ENCODE data around the gene ECHS1. TPM values are rescaled to one million over a fixed set of nuclear protein-coding genes. Genes with fewer than 3 reads are reported as not detected.

Gene ECHS1
- total and polyA plus RNA-seq, 2 experiments from 2014 or later: 82.2 to 150 TPM

DNA sequence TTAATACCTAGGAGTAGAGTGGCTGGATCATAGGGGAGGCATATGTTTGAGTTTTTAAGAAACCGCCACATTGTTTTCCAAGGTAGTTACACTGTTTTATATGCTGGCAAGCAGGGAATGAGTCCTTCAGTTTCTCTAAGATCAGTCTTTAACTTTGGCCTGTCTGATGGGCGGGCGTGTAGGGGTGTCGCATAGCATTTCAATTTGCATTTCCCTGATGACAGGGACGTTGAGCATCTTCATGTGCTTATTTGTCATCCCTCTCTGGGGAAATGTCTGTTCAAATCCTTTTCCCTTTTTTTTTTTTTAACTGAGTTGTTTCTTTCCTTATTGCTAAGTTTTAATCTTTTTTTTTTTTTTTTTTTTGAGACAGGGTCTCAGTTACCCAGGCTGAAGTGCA lies 30.6 kb upstream of the ECHS1 start:
- Histone ChIP-seq H3K9me3 (ENCODE audit: low read depth) (no peaks in the 10 kb centered on the region), H3K9me2 (ENCODE audit: insufficient read depth) (no peaks in the 10 kb centered on the region), H3K36me3 (ENCODE audit: low read depth) (peaks cover 14% of the 10 kb centered on the region; the same call in 1 of the 2 replicates), H3K4me2 (ENCODE audit: unreplicated experiment) (no peak overlapping the region), H3K27ac (no peak overlapping the region), H3F3A (ENCODE audit: insufficient read depth) (peaks cover 28% of the 10 kb centered on the region), H3K9ac (no peak overlapping the region), H4K20me1 (ENCODE audit: insufficient read depth) (peaks cover 12% of the 10 kb centered on the region), H3K4me3 (no peak overlapping the region), H3K79me2 (ENCODE audit: insufficient read depth) (peaks cover 43% of the 10 kb centered on the region), H3K27me3 (replicated peaks; ENCODE audit: insufficient read depth) (no peaks in the 10 kb centered on the region), H2AFZ (no peak overlapping the region), H3K4me1 (ENCODE audit: insufficient read depth) (peaks cover 18% of the 10 kb centered on the region)
- in situ Hi-C loops (cut with MboI): no loop called here
- TF ChIP-seq EZH2phosphoT487 (IDR thresholded peaks at IDR 0.05; ENCODE audit: insufficient read depth, low read depth) (no peak), EZH2 (IDR thresholded peaks at IDR 0.05; ENCODE audit: insufficient read depth, poor library complexity, severe bottlenecking) (no peak)
- DNase-seq: no peak
- WGBS, 2 experiments (ENCODE audit: low coverage in 1 of 2, low lambda C conversion rate in 2 of 2, missing lambda C conversion rate in 2 of 2): 83 to 88% methylated on average over 5 of the region's 5 CpGs

DNA sequence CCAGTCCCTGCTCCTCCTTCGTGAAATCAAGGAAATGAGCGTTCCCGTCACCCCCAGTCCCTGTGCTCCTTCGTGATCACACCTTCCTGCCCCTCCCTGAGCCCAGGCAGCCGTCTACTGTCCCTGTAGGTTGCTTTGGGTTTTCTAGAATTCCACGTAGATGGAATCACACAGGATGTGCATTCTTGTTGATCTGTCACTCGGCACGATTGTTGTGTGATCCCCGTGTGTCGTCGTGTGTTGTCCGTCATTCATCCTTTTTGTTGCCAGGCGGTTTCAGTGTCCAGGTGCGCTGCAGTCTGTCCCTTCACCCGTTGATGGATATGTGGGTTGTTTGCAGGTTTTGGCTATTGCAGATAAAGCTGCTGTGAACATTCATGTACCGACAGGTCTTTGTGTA lies 30.2 kb upstream of the ECHS1 start:
- H3K4me2 ChIP-seq (ENCODE audit: unreplicated experiment): no peak overlapping the region
- peaks cover 11% of the 10 kb centered on the region for H4K20me1 ChIP-seq (ENCODE audit: insufficient read depth)
- DNase-seq: no peak
- no peak for TF ChIP-seq EZH2 (IDR thresholded peaks at IDR 0.05; ENCODE audit: insufficient read depth, poor library complexity, severe bottlenecking)
- TF ChIP-seq EZH2phosphoT487 (IDR thresholded peaks at IDR 0.05; ENCODE audit: insufficient read depth, low read depth): no peak
- H3K27me3 ChIP-seq (replicated peaks; ENCODE audit: insufficient read depth): no peaks in the 10 kb centered on the region
- H3K4me1 ChIP-seq (ENCODE audit: insufficient read depth): peaks cover 18% of the 10 kb centered on the region
- no peak overlapping the region for H3K9ac ChIP-seq
- no peaks in the 10 kb centered on the region for H3K9me2 ChIP-seq (ENCODE audit: insufficient read depth)
- H2AFZ ChIP-seq: no peak overlapping the region
- no peaks in the 10 kb centered on the region for H3K9me3 ChIP-seq (ENCODE audit: low read depth)
- no peak overlapping the region for H3K27ac ChIP-seq
- 87 to 89% methylated on average over 16 of the region's 16 CpGs for WGBS, 2 experiments (ENCODE audit: low coverage in 1 of 2, low lambda C conversion rate in 2 of 2, missing lambda C conversion rate in 2 of 2)
- H3F3A ChIP-seq (ENCODE audit: insufficient read depth): peaks cover 28% of the 10 kb centered on the region
- H3K36me3 ChIP-seq (ENCODE audit: low read depth): peaks cover 12% of the 10 kb centered on the region; the same call in 1 of the 2 replicates
- H3K4me3 ChIP-seq: no peak overlapping the region
- H3K79me2 ChIP-seq (ENCODE audit: insufficient read depth): peaks cover 43% of the 10 kb centered on the region
- in situ Hi-C loops (cut with MboI): no loop called here

DNA sequence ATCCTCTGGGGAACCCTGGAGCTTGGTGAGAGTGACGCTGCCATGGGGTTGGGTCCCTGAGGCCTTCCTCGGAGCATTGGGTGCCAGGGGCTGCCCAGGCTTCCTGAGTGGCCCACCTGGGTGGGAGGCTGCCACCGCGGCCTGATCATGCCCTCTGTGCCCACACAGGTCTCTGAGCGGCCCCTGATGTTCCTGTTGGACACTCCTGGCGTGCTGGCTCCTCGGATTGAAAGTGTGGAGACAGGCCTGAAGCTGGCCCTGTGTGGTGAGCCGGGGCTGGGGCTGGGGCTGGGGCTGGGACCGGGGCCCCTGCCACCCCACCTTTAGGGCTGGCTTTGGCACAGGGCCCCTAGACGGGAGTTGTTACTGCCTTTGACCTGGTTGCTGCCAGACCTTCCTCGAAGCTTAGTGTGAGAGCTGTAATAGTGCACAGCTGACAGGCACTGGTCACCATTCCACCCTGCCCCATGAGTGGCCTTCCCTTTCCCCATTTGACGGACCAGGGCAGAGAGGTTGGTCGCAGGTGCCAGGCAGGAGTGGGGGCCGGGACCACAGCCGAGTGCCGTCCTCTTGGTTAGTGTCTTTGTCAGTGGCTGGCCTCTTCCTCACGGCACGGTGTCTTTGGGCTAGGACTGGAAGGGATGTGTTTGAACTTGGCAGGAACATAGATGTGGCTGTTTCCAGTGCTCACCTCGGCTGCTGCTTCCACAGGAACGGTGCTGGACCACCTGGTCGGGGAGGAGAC lies 29.0 kb upstream of the ECHS1 start:
- peaks cover 10% of the 10 kb centered on the region; the same call in 1 of the 2 replicates for H3K36me3 ChIP-seq (ENCODE audit: low read depth)
- in situ Hi-C loops (cut with MboI): no loop called here
- WGBS, 2 experiments (ENCODE audit: low coverage in 1 of 2, low lambda C conversion rate in 2 of 2, missing lambda C conversion rate in 2 of 2): 95 to 100% methylated on average over 15 to 21 of the region's 21 CpGs

DNA sequence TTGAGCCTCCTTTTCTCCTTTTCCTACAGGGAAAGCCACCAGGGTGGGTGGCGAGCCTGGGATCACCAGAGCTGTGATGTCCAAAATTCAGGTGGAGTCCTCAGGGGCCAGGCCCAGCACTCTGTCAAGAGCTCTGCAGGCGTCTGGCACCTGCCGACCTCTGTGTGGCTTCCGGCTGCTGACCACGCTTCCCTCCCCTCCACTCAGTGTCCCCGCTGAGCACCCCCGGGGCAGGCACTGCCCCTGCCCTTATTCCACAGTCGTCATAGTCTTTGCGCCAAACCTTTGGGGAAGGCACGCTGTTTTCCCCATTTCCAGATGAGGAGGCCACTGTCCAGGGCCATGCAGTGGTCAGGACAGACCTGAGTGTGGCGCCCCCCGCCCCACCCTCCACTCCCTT lies 28.3 kb upstream of the ECHS1 start:
- Histone ChIP-seq H2AFZ (no peak overlapping the region), H3K36me3 (ENCODE audit: low read depth) (peaks cover 10% of the 10 kb centered on the region; the same call in 1 of the 2 replicates), H3F3A (ENCODE audit: insufficient read depth) (peaks cover 22% of the 10 kb centered on the region), H3K4me2 (ENCODE audit: unreplicated experiment) (no peak overlapping the region), H3K4me1 (ENCODE audit: insufficient read depth) (peaks cover 18% of the 10 kb centered on the region), H3K27me3 (replicated peaks; ENCODE audit: insufficient read depth) (no peaks in the 10 kb centered on the region), H4K20me1 (ENCODE audit: insufficient read depth) (peaks cover 6% of the 10 kb centered on the region; the same call in 1 of the 2 replicates), H3K9me2 (ENCODE audit: insufficient read depth) (no peaks in the 10 kb centered on the region), H3K79me2 (ENCODE audit: insufficient read depth) (peaks cover 43% of the 10 kb centered on the region), H3K27ac (no peak overlapping the region), H3K4me3 (no peak overlapping the region), H3K9ac (no peak overlapping the region), H3K9me3 (ENCODE audit: low read depth) (no peaks in the 10 kb centered on the region)
- DNase-seq: no peak
- in situ Hi-C loops (cut with MboI): no loop called here
- TF ChIP-seq EZH2phosphoT487 (IDR thresholded peaks at IDR 0.05; ENCODE audit: insufficient read depth, low read depth) (no peak), EZH2 (IDR thresholded peaks at IDR 0.05; ENCODE audit: insufficient read depth, poor library complexity, severe bottlenecking) (no peak)
- WGBS, 2 experiments (ENCODE audit: low coverage in 1 of 2, low lambda C conversion rate in 2 of 2, missing lambda C conversion rate in 2 of 2): 99 to 100% methylated on average over 10 to 12 of the region's 12 CpGs

More for the DNA sequence above, 29.0 kb upstream of the ECHS1 start:
- Histone ChIP-seq H3K4me1 (ENCODE audit: insufficient read depth) (peaks cover 18% of the 10 kb centered on the region), H3F3A (ENCODE audit: insufficient read depth) (peaks cover 25% of the 10 kb centered on the region), H3K79me2 (ENCODE audit: insufficient read depth) (peaks cover 43% of the 10 kb centered on the region), H3K4me2 (ENCODE audit: unreplicated experiment) (no peak overlapping the region), H4K20me1 (ENCODE audit: insufficient read depth) (peaks cover 6% of the 10 kb centered on the region; the same call in 1 of the 2 replicates), H3K27me3 (replicated peaks; ENCODE audit: insufficient read depth) (no peaks in the 10 kb centered on the region), H3K4me3 (no peak overlapping the region), H2AFZ (no peak overlapping the region), H3K9ac (no peak overlapping the region), H3K9me2 (ENCODE audit: insufficient read depth) (no peaks in the 10 kb centered on the region), H3K27ac (no peak overlapping the region), H3K9me3 (ENCODE audit: low read depth) (no peaks in the 10 kb centered on the region)
- DNase-seq: no peak
- TF ChIP-seq EZH2 (IDR thresholded peaks at IDR 0.05; ENCODE audit: insufficient read depth, poor library complexity, severe bottlenecking) (no peak), EZH2phosphoT487 (IDR thresholded peaks at IDR 0.05; ENCODE audit: insufficient read depth, low read depth) (no peak)

Data from GM23248 (cell line).